Mucosa of descending colon (tissue), 3 donors: ENCODE data around the gene MYMK. TPM values are rescaled to one million over a fixed set of nuclear protein-coding genes. Genes with fewer than 3 reads are reported as not detected.

Experiments used
- ATAC-seq: fragments of 200-7000 bp; cut with Tn5 transposase; one replicate; pipeline ENCODE4 v1.9.1; 2020; ENCODE audit warnings: mild to moderate bottlenecking, moderate library complexity
- DNase-seq, 3 donors: peaks; one replicate each; pipeline ENCODE4 v3.0.0-alpha.2; 2020
- H3K36me3 ChIP-seq: fragments of 200-600 bp; one replicate; pipeline ENCODE4 v1.8.0; 2021; ENCODE audit warnings: low read depth, mild to moderate bottlenecking
- H3K4me1 ChIP-seq: fragments of 200-600 bp; one replicate; pipeline ENCODE4 v1.8.0; 2021; ENCODE audit warnings: low read depth, mild to moderate bottlenecking
- H3K4me3 ChIP-seq: fragments of 200-600 bp; one replicate; pipeline ENCODE4 v1.8.0; 2021; ENCODE audit warnings: mild to moderate bottlenecking
- H3K9me3 ChIP-seq: fragments of 200-600 bp; one replicate; pipeline ENCODE4 v1.8.0; 2021; ENCODE audit warnings: mild to moderate bottlenecking
- CTCF ChIP-seq: fragments of 200-600 bp; IDR thresholded peaks from one replicate; pipeline ENCODE4 v1.8.0; 2022; ENCODE audit warnings: antibody characterized with exemption, mild to moderate bottlenecking
- intact Hi-C, 2 donors: fragments of 100-400 bp; cut with DNase I in 1 of 2; cut with micrococcal nuclease in 1 of 2; formaldehyde crosslinking; loops; one replicate each; pipeline versions ENCODE4 v1.11.0 to v1.11.1; 2022; cut with DNase I, micrococcal nuclease
- total RNA-seq, 3 donors: library from RNA; stranded (reverse); fragmentation: NEBNext Ultra II Directional in 2 of 3; extraction: Animal tissue kit (Norgen Biotek cat#: 25700) in 2 of 3; gene quantifications; one replicate each; pipeline versions ENCODE4 v1.2.1 to v1.2.4, GENCODE V29; 2021 to 2023
- donor health status: DM: no; HTN: no; CAD: no; lungs with moderate emphysema.
- donor health status: DM: no; HTN: no; CAD: no.
- donor health status: DM: no; HTN: yes; CAD: no.

Gene MYMK
- total RNA-seq, 3 donors from 2014 or later = not detected

GRCh38 chr9:133508046-133508445 lies 16.7 kb downstream of the MYMK start:
- intact Hi-C loops = no loop called here

DNA sequence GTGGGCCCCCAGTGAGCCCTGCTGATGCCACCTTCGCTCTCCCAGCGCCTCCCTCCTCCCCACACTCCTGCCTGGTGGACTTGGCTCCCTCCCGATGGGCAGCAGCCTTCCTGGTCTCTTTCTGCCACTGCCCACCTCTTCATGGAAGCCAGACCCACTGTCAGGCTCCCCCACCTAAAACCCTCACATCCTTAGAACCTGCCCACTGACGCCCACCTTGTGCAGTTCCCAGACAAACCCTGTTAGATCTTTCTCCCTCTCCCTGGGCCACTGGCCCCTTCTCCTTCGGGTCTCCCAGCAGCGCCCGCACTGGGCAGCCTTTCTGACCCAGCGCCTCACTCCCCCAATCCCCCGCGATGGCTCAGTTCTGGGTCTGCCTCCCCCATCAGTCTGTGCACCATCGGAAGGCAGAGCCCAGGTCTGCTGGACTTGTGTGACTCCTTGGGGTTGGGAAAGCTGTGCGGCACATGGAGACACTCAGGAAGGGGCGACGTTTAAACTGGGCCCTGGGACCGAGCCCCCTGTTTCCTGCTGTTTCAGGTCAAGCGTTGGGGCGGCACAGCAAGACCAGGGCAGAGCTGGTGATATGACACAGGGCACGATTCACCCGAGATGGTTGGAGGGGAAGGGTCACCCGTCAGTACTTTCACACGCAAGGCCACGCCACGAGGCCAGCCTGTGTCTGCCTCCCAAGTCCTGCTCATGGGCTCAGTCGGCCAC lies 17.4 kb downstream of the MYMK start:
- H3K9me3 ChIP-seq = peaks cover 6% of the 10 kb centered on the region

More at GRCh38 chr9:133508046-133508445, 16.7 kb downstream of the MYMK start:
- DNase-seq (peak in 1 of 3 donors; percentile 31), ATAC-seq (no peak)
- Histone ChIP-seq H3K9me3 (no peaks in the 10 kb centered on the region), H3K4me3 (no peak overlapping the region), H3K4me1 (peaks cover 12% of the 10 kb centered on the region), H3K36me3 (no peaks in the 10 kb centered on the region)
- no peak for TF ChIP-seq CTCF

DNA sequence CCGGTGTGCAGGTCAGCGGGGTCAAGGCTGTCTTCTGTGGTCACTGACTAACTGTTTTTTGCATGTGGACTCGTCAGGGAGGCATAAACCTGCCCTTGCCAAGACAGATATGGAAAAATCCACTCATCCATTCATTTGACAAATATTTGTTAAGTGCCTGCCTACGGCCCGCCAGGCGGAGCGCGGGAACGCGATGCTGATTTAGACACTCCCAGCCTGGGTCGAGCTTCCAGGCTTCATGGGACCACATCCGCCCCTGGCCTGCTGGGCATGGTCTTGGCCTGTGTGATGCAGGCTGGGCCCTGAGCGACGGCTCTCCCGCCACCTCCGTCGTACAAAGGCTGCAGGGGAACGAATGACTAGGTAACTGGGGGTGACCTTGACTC lies 18.1 kb downstream of the MYMK start:
- peaks cover 12% of the 10 kb centered on the region for H3K4me1 ChIP-seq
- peak in 1 of 3 donors; percentile 68 for DNase-seq
- intact Hi-C loops = no loop called here
- TF ChIP-seq CTCF = no peak
- ATAC-seq = peak; percentile 34
- no peak overlapping the region for H3K4me3 ChIP-seq
- no peaks in the 10 kb centered on the region for H3K36me3 ChIP-seq
- H3K9me3 ChIP-seq = peaks cover 13% of the 10 kb centered on the region

More for the DNA sequence above, 17.4 kb downstream of the MYMK start:
- Histone ChIP-seq H3K36me3 (no peaks in the 10 kb centered on the region), H3K4me3 (no peak overlapping the region), H3K4me1 (peaks cover 12% of the 10 kb centered on the region)
- no peak for TF ChIP-seq CTCF
- ATAC-seq = no peak
- peak in 1 of 3 donors; percentile 35 for DNase-seq
- intact Hi-C loops = no loop called here

- H3K9me3 ChIP-seq = peaks cover 15% of the 10 kb centered on the region
- no peak for TF ChIP-seq CTCF
- ATAC-seq = no peak
- H3K4me1 ChIP-seq = peaks cover 12% of the 10 kb centered on the region
- no peaks in the 10 kb centered on the region for H3K36me3 ChIP-seq
- no peak overlapping the region for H3K4me3 ChIP-seq
- intact Hi-C loops = no loop called here
- DNase-seq = peak in 1 of 3 donors; percentile 64
Observed at GRCh38 chr9:133505901-133506652, 18.7 kb downstream of the MYMK start.

- DNase-seq (peak in 1 of 3 donors; percentile 27), ATAC-seq (no peak)
- no peak for TF ChIP-seq CTCF
- Histone ChIP-seq H3K9me3 (peaks cover 15% of the 10 kb centered on the region), H3K4me1 (peaks cover 12% of the 10 kb centered on the region), H3K36me3 (no peaks in the 10 kb centered on the region), H3K4me3 (no peak overlapping the region)
- intact Hi-C loops = no loop called here
Observed at GRCh38 chr9:133505186-133505830, 19.5 kb downstream of the MYMK start.
